K562 (cell line): ENCODE measurements around the gene TACC3. TPM values are rescaled to one million over a fixed set of nuclear protein-coding genes. Genes with fewer than 3 reads are reported as not detected.

Source experiments
- ATAC-seq: fragments of 200-7000 bp; cut with Tn5 transposase; 3 replicates; pipeline ENCODE4 v1.9.1; 2020; ENCODE audit warnings: moderate library complexity
- BruUV-seq: library from RNA; stranded (reverse); fragments of 400-500 nt; replicated peaks from 2 replicates; lab custom pipeline; 2021; lab: Mats Ljungman, UMichigan
- CTCF ChIA-PET: fragments of 300-600 bp; formaldehyde crosslinking; extraction: SDS; loops from one replicate; lab custom pipeline; 2021; ENCODE audit warnings: low intra/inter-chr PET ratio; lab: Yijun Ruan, JAX
- POLR2A ChIA-PET: fragments of 300-600, 350-650 bp; sonication (Branson Sonifier 250); formaldehyde crosslinking; extraction: SDS; loops from one replicate; lab custom pipeline; 2021; ENCODE audit warnings: antibody characterized with exemption, inconsistent platforms; lab: Yijun Ruan, JAX
- DNase-seq, 4 experiments: peaks; one replicate each; pipeline versions ENCODE4 v3.0.0 to v3.0.0-alpha.2; 2011 to 2018; ENCODE audit warnings: low spot score in 3 of 4, mixed read lengths in 3 of 4; ENCODE audit errors: extremely low read depth in 1 of 4
- FAIRE-seq: peaks from 2 replicates; lab custom pipeline; 2011; peaks lifted over from hg19 to GRCh38; lab: Jason Lieb, UNC
- H2AFZ ChIP-seq: 2 replicates; pipeline ENCODE4 v1.6.0; 2011; ENCODE audit warnings: low read depth, low read length, control low read depth, inconsistent platforms
- H3K27ac ChIP-seq: fragments of 200-600 bp; 3 replicates; pipeline ENCODE4 v1.8.0; 2011; ENCODE audit warnings: low read depth, mild to moderate bottlenecking, control low read depth, inconsistent platforms, low read length, moderate library complexity, mixed read lengths; ENCODE audit errors: extremely low read depth
- H3K27me3 ChIP-seq, 2 experiments: fragments of 300-600 bp in 1 of 2; 2 replicates in 1 of 2; 3 replicates in 1 of 2; pipeline versions ENCODE4 v1.6.0 to v1.8.0; 2011; ENCODE audit warnings: inconsistent platforms in 2 of 2, low read length in 2 of 2, mild to moderate bottlenecking in 1 of 2, mixed read lengths in 1 of 2, moderate library complexity in 1 of 2; ENCODE audit not compliant: control insufficient read depth in 2 of 2, insufficient read depth in 2 of 2
- H3K36me3 ChIP-seq: fragments of 300-600 bp; 3 replicates; pipeline ENCODE4 v1.8.0; 2011; ENCODE audit warnings: mild to moderate bottlenecking, low read length, inconsistent platforms; ENCODE audit not compliant: control insufficient read depth, insufficient read depth
- H3K4me1 ChIP-seq, 2 experiments: fragments of 200-600 bp in 1 of 2; replicated peaks in 1 of 2; 2 replicates in 1 of 2; 3 replicates in 1 of 2; pipeline versions ENCODE4 v1.5.1 to v1.8.0; 2011; ENCODE audit warnings: inconsistent platforms in 2 of 2, low read length in 2 of 2, mild to moderate bottlenecking in 1 of 2, mixed read lengths in 1 of 2, moderate library complexity in 1 of 2; ENCODE audit not compliant: control insufficient read depth in 2 of 2, insufficient read depth in 2 of 2
- H3K4me2 ChIP-seq: 2 replicates; pipeline ENCODE4 v1.6.1; 2011; ENCODE audit warnings: low read length, control low read depth, inconsistent platforms, mixed read lengths; ENCODE audit not compliant: insufficient read depth
- H3K4me3 ChIP-seq: fragments of 200-600 bp; sonication (generic), shearing (Covaris generic); 2 replicates; pipeline ENCODE4 v1.5.1; 2016; ENCODE audit warnings: control low read depth, inconsistent platforms
- H3K79me2 ChIP-seq: fragments of 200-600 bp; 3 replicates; pipeline ENCODE4 v1.8.0; 2011; ENCODE audit warnings: low read length, inconsistent platforms; ENCODE audit not compliant: control insufficient read depth, insufficient read depth
- H3K9ac ChIP-seq, 2 experiments: 2 replicates each; pipeline versions ENCODE4 v1.6.0 to v1.6.1; 2011; ENCODE audit warnings: low read depth in 2 of 2, low read length in 2 of 2, control low read depth in 1 of 2, inconsistent platforms in 1 of 2, mild to moderate bottlenecking in 1 of 2, mixed read lengths in 1 of 2; ENCODE audit not compliant: insufficient read depth in 1 of 2
- H3K9me1 ChIP-seq: one replicate; pipeline ENCODE4 v1.6.0; 2011; ENCODE audit warnings: inconsistent platforms, mild to moderate bottlenecking, low read length, moderate library complexity; ENCODE audit not compliant: control insufficient read depth, insufficient read depth
- H3K9me3 ChIP-seq: replicated peaks from 2 replicates; pipeline ENCODE4 v1.5.1; 2011; ENCODE audit warnings: low read depth, low read length, inconsistent platforms; ENCODE audit not compliant: control insufficient read depth, insufficient read depth
- H4K20me1 ChIP-seq: replicated peaks from 2 replicates; pipeline ENCODE4 v1.6.1; 2011; ENCODE audit warnings: low read length, inconsistent platforms, mixed read lengths; ENCODE audit not compliant: control insufficient read depth, insufficient read depth
- CBX3 ChIP-seq, 2 experiments: IDR thresholded peaks; 1 replicate in 1 of 2; 2 replicates in 1 of 2; pipeline ENCODE4 v1.6.1; 2012; ENCODE audit warnings: inconsistent platforms in 2 of 2, low read length in 2 of 2, borderline replicate concordance in 1 of 2, control low read depth in 1 of 2
- ELF1 ChIP-seq: fragments of 200-800 bp; sonication (Bioruptor generic); IDR thresholded peaks from 2 replicates; pipeline ENCODE4 v1.6.1; 2016; ENCODE audit warnings: missing genetic modification characterization, missing compliant biosample characterization
- ETS1 ChIP-seq: conservative IDR thresholded peaks from 2 replicates; pipeline ENCODE4 v1.6.1; 2011; ENCODE audit warnings: low read depth, mild to moderate bottlenecking, low read length; ENCODE audit not compliant: control insufficient read depth
- GATAD2B ChIP-seq: fragments of 450-650 bp; IDR thresholded peaks from 2 replicates; pipeline ENCODE4 v1.6.1; 2017; ENCODE audit warnings: mild to moderate bottlenecking, borderline replicate concordance
- HES1 ChIP-seq: fragments of 450-650 bp; IDR thresholded peaks from 2 replicates; pipeline ENCODE4 v1.6.1; 2016; ENCODE audit warnings: low read depth, mild to moderate bottlenecking, moderate library complexity
- MAZ ChIP-seq, 2 experiments: fragments of 450-650 bp in 1 of 2; sonication (generic) in 1 of 2; formaldehyde crosslinking; IDR thresholded peaks in 1 of 2; conservative IDR thresholded peaks in 1 of 2; 2 replicates each; pipeline versions ENCODE4 v1.4.0 to v1.5.0; 2020; ENCODE audit warnings: mild to moderate bottlenecking in 1 of 2, missing genetic modification reagents in 1 of 2
- MYC ChIP-seq, 2 experiments: fragments of 250-450 bp in 1 of 2; sonication (Bioruptor Pico) in 1 of 2; IDR thresholded peaks; 2 replicates each; pipeline versions ENCODE4 v1.5.1 to v1.6.1; 2012 to 2021; ENCODE audit warnings: low read depth in 2 of 2, borderline replicate concordance in 1 of 2, improper control_type of control experiment in 1 of 2, low read length in 1 of 2, mild to moderate bottlenecking in 1 of 2, moderate library complexity in 1 of 2
- NCOA4 ChIP-seq: fragments of 450-650 bp; IDR thresholded peaks from 2 replicates; pipeline ENCODE4 v1.6.1; 2018; ENCODE audit warnings: mild to moderate bottlenecking; ENCODE audit not compliant: partially characterized antibody
- RB1 ChIP-seq: fragments of 450-650 bp; IDR thresholded peaks from 2 replicates; pipeline ENCODE4 v1.6.1; 2017; ENCODE audit warnings: low read depth, mild to moderate bottlenecking
- RBBP5 ChIP-seq: fragments of 200-600 bp; sonication (generic); IDR thresholded peaks from 2 replicates; pipeline ENCODE4 v1.6.1; 2012; ENCODE audit warnings: borderline replicate concordance, mild to moderate bottlenecking, low read length, control low read depth, inconsistent platforms; ENCODE audit not compliant: insufficient read depth, poor library complexity, severe bottlenecking
- RBFOX2 ChIP-seq: fragments of 200-400 bp; formaldehyde crosslinking; IDR thresholded peaks from 2 replicates; pipeline ENCODE4 v1.6.1; 2017; ENCODE audit warnings: low read depth, mild to moderate bottlenecking, low read length, moderate library complexity
- RBM15 ChIP-seq: fragments of 200-400 bp; formaldehyde crosslinking; IDR thresholded peaks from 2 replicates; pipeline ENCODE4 v1.6.1; 2018; ENCODE audit warnings: mild to moderate bottlenecking, low read length, moderate library complexity; ENCODE audit not compliant: insufficient read depth
- SREBF2 ChIP-seq: sonication (generic); formaldehyde crosslinking; IDR thresholded peaks from 2 replicates; pipeline ENCODE4 v1.4.0; 2020; ENCODE audit warnings: mild to moderate bottlenecking, missing genetic modification reagents
- SRF ChIP-seq, 2 experiments: fragments of 250-450, 450-650 bp in 1 of 2; sonication (Bioruptor Pico) in 1 of 2; sonication (generic) in 1 of 2; formaldehyde crosslinking; IDR thresholded peaks; 2 replicates each; pipeline versions ENCODE4 v1.5.0 to v1.5.1; 2020 to 2022; ENCODE audit warnings: mild to moderate bottlenecking in 1 of 2, missing genetic modification reagents in 1 of 2
- U2AF1 ChIP-seq: fragments of 200-400 bp; formaldehyde crosslinking; optimal IDR thresholded peaks from 2 replicates; pipeline ENCODE3; 2017; ENCODE audit warnings: mild to moderate bottlenecking, low read depth, low read length, moderate library complexity
- ZNF165 ChIP-seq: fragments of 250-450 bp; sonication (Bioruptor Pico); IDR thresholded peaks from 2 replicates; pipeline ENCODE4 v1.4.0; 2020; ENCODE audit warnings: borderline replicate concordance
- ZNF41 ChIP-seq: fragments of 250-450 bp; sonication (Bioruptor Pico); conservative IDR thresholded peaks from 2 replicates; pipeline ENCODE4 v1.4.0; 2020; ENCODE audit warnings: mild to moderate bottlenecking
- WGBS: fragments of 100-300 bp; shearing (Covaris generic); methylation state at CpG from one replicate; pipeline ENCODE4 v1.1.6; 2016; ENCODE audit warnings: low coverage, mixed read lengths; ENCODE audit not compliant: insufficient coverage; ENCODE audit errors: missing lambda C conversion rate; 5-methylcytosine and 5-hydroxymethylcytosine counted together
- in situ Hi-C: fragments of 300-500 bp; cut with MboI; formaldehyde crosslinking; loops from 4 replicates; pipeline ENCODE4 v1.15.0; 2018; ENCODE audit warnings: inconsistent platforms, mixed read lengths
- intact Hi-C: fragments of 100-400 bp; cut with micrococcal nuclease; formaldehyde crosslinking; loops from 2 replicates; pipeline ENCODE4 v1.14.2; 2022
- polyA plus RNA-seq, 8 experiments: library from polyadenylated mRNA; depleted of rRNA in 4 of 8; stranded (reverse) in 5 of 8; unstranded in 3 of 8; fragments of >200 nt; fragmentation: Nextera tagmentation in 2 of 8; fragmentation: Illumina TruSeq in 1 of 8; extraction: Ambion mirVana in 2 of 8; extraction: Trizol in 1 of 8; gene quantifications; 2 replicates each; pipeline versions ENCODE4 v1.2.1 to v1.2.3, GENCODE V29; 2011 to 2014; ENCODE audit warnings: inconsistent platforms in 1 of 8, missing spikeins in 1 of 8
- total RNA-seq, 7 experiments: library from RNA; depleted of rRNA in 6 of 7; stranded (reverse); fragments of >200 nt in 6 of 7; fragmentation: Illumina TruSeq in 2 of 7; extraction: Trizol in 2 of 7; gene quantifications; 2 replicates each; pipeline versions ENCODE4 v1.2.1 to v1.2.3, GENCODE V29; 2011 to 2021; ENCODE audit warnings: low replicate concordance in 1 of 7

Gene TACC3
- total and polyA plus RNA-seq, 9 of the 15 experiments (the other 6 are each of a cell fraction or from before 2014, with no cell fraction given), result 1.9 to 122 (median 55.6) TPM

- Histone ChIP-seq H2AFZ (peak overlapping the region; percentile 96), H4K20me1 (peaks cover 25% of the 10 kb centered on the region; the same call in 1 of the 2 replicates), H3K36me3 (peaks cover 57% of the 10 kb centered on the region; the same call in 2 of the 3 replicates), H3K9me3 (no peaks in the 10 kb centered on the region), H3K4me1 (peaks cover 28 to 52% of the 10 kb centered on the region in 2 experiments; a peak in 4 of 5 replicates), H3K4me2 (peak overlapping the region; percentile 98), H3K27ac (peak overlapping the region; percentile 100), H3K79me2 (peaks cover 93% of the 10 kb centered on the region), H3K27me3 (no peaks in the 10 kb centered on the region), H3K9me1 (no peaks in the 10 kb centered on the region), H3K9ac (peak overlapping the region; percentile 95 to 100), H3K4me3 (peak overlapping the region; percentile 86)
- POLR2A ChIA-PET, result interaction anchor here (0.6 to 6.8 kb wide), 17 partner anchors 8 to 356 kb away, joined by 3 to 49 read pairs (median 3); partner anchors contain the start of genes TACC3 and TMEM129
- intact Hi-C loops (no loop called here), in situ Hi-C loops (no loop called here)
- BruUV-seq, result no TSS peak
- CTCF ChIA-PET, result interaction anchor here (0.5 to 0.9 kb wide), 5 partner anchors 9 to 41 kb away, joined by 3 read pairs; no protein-coding TSS in a partner anchor
- ATAC-seq, result peak; percentile 22
- peak; percentile 44 to 84 (median 70) for DNase-seq
- FAIRE-seq, result no peak
- WGBS, result under 1% methylated on average over 70 of the region's 85 CpGs
- TF ChIP-seq SREBF2 (CRISPR knock-in tag) (no peak), RBFOX2 (peak; percentile 89), NCOA4 (no peak), U2AF1 (peak; percentile 40), ZNF165 (CRISPR knock-in tag) (no peak), CBX3 (IDR thresholded peaks at IDR 0.05; ENCODE audit: borderline replicate concordance in 1 of 2, low read length in 2 of 2) (peak in 1 of 2 experiments; percentile 2; a peak in 1 of 3 replicates), RBM15 (no peak), ETS1 (no peak), MAZ (CRISPR knock-in tag; conservative IDR thresholded peaks at IDR 0.05 in 1 of 2, IDR thresholded peaks at IDR 0.05 in 1 of 2) (peak in 1 of 2 experiments; percentile 36; a peak in 2 of 4 replicates), HES1 (no peak), GATAD2B (0 out of 2 replicates have a peak, but pooled peaks have one; percentile 74), RBBP5 (peak; percentile 57), ZNF41 (CRISPR knock-in tag) (no peak), RB1 (peak; percentile 11; the same call in 1 of the 2 replicates), SRF (CRISPR knock-in tag; IDR thresholded peaks at IDR 0.05) (no peak), ELF1 (tag) (peak; percentile 27; the same call in 1 of the 2 replicates), MYC (IDR thresholded peaks at IDR 0.05; ENCODE audit: low read depth, low read length) (no peak; the same call in 1 of the 2 replicates), MYC (CRISPR knock-in tag; IDR thresholded peaks at IDR 0.05; ENCODE audit: borderline replicate concordance, low read depth) (0 out of 2 replicates have a peak, but pooled peaks have one; percentile 7)
Measured at GRCh38 chr4:1711571-1712215, 9.6 kb upstream of the TACC3 start.
